GM12874 (cell line): Measurements from ENCODE around the gene MS4A15.

Experiments used
- TF ChIP-seq, protein P1 (sequence below): IDR thresholded peaks from 2 replicates; pipeline ENCODE4 v1.5.1; 2011; ENCODE audit warnings: low read depth, mild to moderate bottlenecking, control low read depth, low read length, moderate library complexity; ENCODE audit not compliant: insufficient read depth

The MS4A15 gene

DNA sequence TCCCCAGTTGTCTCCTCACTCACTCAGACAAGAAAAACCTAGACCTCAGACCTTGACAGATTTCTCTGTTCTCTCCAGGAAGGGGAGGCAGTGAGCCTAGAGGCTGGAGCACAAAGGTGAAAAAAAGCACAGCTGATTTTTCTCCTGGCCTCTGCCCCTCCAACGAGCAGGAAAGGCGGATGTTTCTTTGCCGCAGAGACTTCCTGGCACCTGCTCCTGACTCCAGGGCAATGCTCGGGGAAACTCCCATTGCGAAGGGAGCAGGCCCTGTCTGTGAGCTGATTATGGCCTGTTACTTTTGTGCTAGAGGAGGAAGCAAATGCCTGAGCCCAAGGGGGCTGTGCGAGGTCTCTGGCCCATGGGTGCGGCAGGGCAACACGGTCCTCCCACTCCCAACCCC is 53.9 kb downstream of the MS4A15 start:
- TF ChIP-seq, protein P1, sequence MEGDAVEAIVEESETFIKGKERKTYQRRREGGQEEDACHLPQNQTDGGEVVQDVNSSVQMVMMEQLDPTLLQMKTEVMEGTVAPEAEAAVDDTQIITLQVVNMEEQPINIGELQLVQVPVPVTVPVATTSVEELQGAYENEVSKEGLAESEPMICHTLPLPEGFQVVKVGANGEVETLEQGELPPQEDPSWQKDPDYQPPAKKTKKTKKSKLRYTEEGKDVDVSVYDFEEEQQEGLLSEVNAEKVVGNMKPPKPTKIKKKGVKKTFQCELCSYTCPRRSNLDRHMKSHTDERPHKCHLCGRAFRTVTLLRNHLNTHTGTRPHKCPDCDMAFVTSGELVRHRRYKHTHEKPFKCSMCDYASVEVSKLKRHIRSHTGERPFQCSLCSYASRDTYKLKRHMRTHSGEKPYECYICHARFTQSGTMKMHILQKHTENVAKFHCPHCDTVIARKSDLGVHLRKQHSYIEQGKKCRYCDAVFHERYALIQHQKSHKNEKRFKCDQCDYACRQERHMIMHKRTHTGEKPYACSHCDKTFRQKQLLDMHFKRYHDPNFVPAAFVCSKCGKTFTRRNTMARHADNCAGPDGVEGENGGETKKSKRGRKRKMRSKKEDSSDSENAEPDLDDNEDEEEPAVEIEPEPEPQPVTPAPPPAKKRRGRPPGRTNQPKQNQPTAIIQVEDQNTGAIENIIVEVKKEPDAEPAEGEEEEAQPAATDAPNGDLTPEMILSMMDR: no peak

DNA sequence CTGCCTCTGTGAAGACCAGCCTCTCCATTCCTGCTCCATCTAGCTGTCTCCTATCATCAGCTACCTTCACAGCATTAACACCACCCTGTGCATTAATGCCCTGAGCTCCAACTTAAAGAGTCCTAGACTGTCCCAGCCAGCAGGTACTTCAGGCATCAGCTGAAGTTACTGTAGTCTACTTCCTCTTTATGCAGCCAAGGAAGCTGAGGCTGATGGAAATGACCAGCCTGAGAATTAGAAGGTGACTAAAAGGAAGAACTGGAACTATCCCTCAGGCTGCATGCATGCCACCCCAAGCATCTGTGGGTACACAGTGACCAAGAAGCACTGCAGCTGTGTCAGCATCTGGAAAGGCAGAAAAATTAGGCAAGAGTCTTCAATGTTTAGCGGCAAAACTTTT is 56.7 kb downstream of the MS4A15 start:
- TF ChIP-seq, protein P1: no peak

DNA sequence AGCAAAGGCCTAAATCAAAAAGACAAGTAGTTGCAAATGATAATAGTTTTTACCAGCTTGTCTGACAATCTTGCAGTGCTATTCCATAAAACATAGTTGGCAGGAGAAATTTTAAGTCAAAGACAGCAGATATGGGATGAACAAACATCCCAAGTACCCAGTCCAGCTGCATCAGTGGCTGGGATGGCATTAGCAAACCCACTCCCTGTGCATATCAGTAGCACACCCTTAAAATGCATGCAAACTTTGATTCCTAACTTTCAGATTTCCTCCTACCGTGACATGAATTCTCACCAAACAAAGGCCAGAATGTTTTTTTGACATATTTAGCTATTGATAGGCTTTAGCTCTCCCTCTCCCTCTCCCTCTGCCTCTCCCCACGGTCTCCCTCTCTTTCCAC is 57.4 kb downstream of the MS4A15 start:
- TF ChIP-seq, protein P1: no peak

DNA sequence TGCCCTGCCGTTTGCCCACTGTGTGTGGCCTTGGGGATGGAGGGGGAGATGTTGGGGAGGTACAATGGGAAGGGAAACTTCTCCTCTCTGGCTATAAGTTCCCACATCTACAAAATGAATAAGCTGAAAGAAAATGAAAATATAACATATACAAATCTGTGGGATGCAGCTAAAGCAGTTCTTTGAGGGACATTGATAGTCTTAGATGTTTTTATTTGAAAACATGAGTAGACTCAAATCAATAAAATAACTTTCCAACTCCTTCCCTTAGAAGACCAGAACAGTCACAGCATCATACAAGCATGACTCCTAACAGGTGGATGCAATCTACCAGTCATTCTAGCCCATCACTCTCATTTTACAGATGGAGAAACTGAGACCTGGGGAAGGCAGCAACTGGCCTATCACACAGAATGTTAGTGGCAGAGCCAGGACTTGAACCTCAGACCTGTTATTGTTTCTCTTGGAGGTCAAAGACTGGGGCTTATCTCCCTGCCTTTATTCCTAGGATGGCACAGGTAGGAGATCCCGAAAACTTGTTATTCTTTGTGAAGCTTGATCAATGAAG is 60.0 kb downstream of the MS4A15 start:
- TF ChIP-seq, protein P1: no peak

DNA sequence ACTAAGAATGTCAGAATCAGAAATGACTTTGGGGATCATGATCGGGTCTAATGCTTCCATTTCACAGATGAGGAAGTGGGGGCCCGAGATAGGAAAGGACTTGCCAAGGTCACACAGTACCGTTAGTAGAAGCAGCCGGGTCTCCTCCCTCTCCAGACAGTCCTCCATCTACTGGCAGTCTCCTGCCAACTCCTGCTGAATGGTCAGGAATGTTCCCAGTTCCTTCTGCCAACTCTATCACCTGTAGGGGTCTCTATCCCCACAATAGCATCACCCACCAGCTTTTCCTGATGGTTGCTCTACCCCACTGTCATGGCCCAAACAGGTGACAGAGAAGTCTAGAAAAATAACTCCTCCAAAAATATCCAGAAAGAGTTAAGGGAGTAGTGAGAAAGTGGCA is 61.4 kb downstream of the MS4A15 start:
- TF ChIP-seq, protein P1: no peak

DNA sequence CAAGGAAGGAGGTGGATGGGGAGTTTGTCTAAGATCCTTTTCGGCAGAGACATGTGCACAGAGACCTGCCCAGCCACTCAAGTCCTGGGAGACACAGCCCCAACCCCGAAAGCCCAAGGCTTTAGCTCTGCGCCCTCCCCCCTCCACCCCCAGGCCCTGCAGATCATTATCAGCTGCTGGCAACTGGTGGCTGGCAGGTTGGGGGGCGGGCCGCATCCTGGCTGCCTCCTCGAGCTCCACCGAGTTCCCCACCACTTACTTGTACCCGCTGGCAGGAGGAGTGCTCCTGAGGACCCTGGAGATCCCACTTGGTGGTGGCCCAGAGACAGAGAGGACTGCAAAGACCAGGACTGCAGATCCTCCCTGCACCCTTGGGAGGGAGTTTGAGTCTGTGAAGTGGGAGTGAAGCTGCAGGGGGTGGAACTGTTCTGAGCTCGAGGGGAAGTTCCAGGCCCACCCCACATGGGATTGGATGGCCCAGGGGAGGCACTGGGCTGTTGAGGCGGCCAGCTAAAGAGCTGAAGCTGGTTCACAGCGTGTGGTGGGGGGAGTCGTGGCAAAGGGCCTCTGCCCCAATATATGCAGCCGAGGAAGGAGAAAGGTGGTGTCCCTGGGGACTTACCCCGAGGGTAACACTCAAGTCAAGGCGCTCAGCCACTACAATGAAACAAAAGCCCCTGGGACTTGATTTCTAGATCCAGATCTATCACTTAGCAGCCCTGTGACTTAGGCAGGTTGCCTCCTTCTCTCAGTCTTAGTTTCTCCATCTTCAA is 65.3 kb downstream of the MS4A15 start:
- TF ChIP-seq, protein P1: no peak

DNA sequence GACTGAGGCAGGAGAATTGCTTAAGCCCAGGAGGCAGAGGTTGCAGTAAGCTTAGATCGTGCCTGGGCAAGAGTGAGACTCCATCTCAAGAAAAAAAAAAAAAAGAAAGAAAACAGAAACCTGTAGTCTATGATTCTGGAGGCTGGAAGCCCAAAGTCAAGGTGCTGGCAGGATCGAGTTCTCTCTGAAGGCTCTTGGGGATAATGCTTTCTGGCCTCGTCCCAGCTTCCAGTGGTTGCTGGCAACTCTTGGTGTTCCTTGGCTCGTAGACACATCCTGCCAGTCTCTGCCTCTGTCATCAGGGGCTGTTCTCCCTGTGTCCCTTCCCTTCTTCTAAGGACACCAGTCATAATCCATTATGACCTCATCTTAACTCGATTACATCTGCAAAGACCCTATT is 68.5 kb downstream of the MS4A15 start:
- TF ChIP-seq, protein P1: no peak
